ENCODE data around the gene GRK1. TPM values are rescaled to one million over a fixed set of nuclear protein-coding genes. Genes with fewer than 3 reads are reported as not detected.
"Not testable (repeated sequence)": the region's sequence is repeated elsewhere in the genome, so short reads cannot be mapped to it uniquely, and the experiment has no call there.

Gene GRK1
- total RNA-seq, 2 experiments from 2014 or later, result not detected

DNA sequence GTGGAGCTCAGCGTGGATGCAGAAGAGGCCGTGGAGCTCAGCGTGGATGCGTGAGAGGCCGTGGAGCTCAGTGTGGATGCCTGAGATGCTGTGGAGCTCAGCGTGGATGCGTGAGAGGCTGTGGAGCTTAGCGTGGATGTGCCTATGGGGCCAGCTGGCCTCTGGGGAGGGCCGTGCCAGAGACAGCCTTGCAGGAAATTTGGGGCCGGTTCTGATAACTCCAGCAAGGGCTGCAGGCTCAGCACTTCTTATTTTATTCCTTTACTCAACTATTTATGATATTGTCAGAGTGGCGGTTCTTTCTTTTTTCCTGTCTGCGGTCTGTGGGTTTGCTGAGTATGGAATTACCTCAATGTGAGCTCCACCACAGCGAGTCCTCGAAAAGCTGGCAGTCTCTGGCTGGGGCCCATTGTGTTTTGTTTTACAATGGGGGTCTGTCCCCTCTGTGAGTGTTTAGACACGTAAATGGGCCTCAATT lies 74.2 kb downstream of the GRK1 start:
- Mint-ChIP-seq H3K4me3 (no peak overlapping the region), H3K4me1 (ENCODE audit: low read depth) (peaks cover 24% of the 10 kb centered on the region), H3K36me3 (no peaks in the 10 kb centered on the region), H3K9me3 (no peaks in the 10 kb centered on the region), H3K27me3 (peaks cover 17% of the 10 kb centered on the region), H3K27ac (no peak overlapping the region)
- peak; percentile 40 for DNase-seq
- intact Hi-C loops (cut with micrococcal nuclease), result no loop called here
- ChIA-PET POLR2A (interaction anchor here (0.6 kb wide), 1 partner anchor 329 kb away, joined by 3 read pairs; no protein-coding TSS in a partner anchor), CTCF (interaction anchor here (0.6 to 1.9 kb wide), 7 partner anchors 12 to 601 kb away, joined by 3 to 5 read pairs (median 3); partner anchors contain the start of gene TMEM255B)

GRCh38 chr13:113742000-113742441 lies 75.0 kb downstream of the GRK1 start:
- Mint-ChIP-seq H3K4me1 (ENCODE audit: low read depth) (peaks cover 24% of the 10 kb centered on the region), H3K27ac (no peak overlapping the region), H3K4me3 (no peak overlapping the region), H3K27me3 (peaks cover 17% of the 10 kb centered on the region), H3K9me3 (no peaks in the 10 kb centered on the region), H3K36me3 (no peaks in the 10 kb centered on the region)
- ChIA-PET CTCF (interaction anchor here (0.6 to 1.9 kb wide), 5 partner anchors 13 to 494 kb away, joined by 3 to 5 read pairs (median 4); partner anchors contain the start of gene TMEM255B), POLR2A (no interaction called here)
- peak; percentile 42 for DNase-seq
- intact Hi-C loops (cut with micrococcal nuclease), result no loop called here

- POLR2A ChIA-PET, result no interaction called here
Measured at GRCh38 chr13:113742445-113743120, 75.6 kb downstream of the GRK1 start.

DNA sequence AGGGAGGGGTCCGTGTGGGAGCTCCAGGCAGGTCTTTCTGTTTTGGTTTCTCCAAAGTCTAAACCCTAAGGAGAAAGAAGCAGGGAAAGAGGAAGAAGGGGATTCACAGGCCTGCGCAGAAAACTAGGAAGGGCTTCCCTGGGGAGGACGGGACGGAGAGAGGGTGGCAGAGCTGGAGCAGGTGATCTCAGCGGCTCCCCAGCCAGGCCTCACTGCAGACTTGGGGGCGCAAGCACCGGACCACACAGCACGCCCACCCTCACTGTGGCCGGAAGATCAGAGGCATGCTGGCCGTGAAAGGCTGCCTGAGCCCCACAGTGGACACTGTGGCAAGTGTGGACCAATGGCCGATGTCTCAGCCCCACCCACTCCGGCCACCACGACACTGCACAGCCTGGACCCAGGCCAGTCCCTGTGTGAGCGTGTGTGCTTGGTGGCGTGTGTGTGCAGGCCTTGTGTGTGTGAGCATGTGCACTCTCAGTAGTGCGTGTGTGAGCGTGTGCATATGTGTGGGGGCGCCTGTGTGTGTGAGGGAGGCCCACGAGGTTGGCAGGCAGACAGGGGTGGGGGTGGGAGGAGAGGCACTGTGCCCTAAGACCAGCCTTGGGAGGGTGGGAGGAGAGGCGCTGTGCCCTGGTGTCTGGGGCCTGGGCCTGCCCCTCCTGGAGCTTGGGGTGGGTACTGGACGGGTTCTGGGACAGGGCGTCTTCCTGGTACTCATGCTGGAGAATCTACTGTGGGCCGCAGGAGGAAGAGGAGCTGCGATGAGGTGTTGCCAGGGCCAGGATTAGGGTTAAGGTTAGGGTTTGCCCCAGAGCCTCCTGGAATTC lies 76.6 kb downstream of the GRK1 start:
- ChIA-PET POLR2A (no interaction called here), CTCF (no interaction called here)
- no peak overlapping the region for H3K27ac Mint-ChIP-seq
- H3K4me1 Mint-ChIP-seq (ENCODE audit: low read depth), result peaks cover 24% of the 10 kb centered on the region
- H3K27me3 Mint-ChIP-seq, result peaks cover 17% of the 10 kb centered on the region
- no peaks in the 10 kb centered on the region for H3K9me3 Mint-ChIP-seq
- intact Hi-C loops (cut with micrococcal nuclease), result no loop called here
- no peaks in the 10 kb centered on the region for H3K36me3 Mint-ChIP-seq
- no peak for DNase-seq
- no peak overlapping the region for H3K4me3 Mint-ChIP-seq

More at GRCh38 chr13:113742445-113743120, 75.6 kb downstream of the GRK1 start:
- no peaks in the 10 kb centered on the region for H3K9me3 Mint-ChIP-seq
- intact Hi-C loops (cut with micrococcal nuclease), result no loop called here
- H3K27ac Mint-ChIP-seq, result no peak overlapping the region
- H3K4me1 Mint-ChIP-seq (ENCODE audit: low read depth), result peaks cover 24% of the 10 kb centered on the region
- peaks cover 17% of the 10 kb centered on the region for H3K27me3 Mint-ChIP-seq
- no peak overlapping the region for H3K4me3 Mint-ChIP-seq
- CTCF ChIA-PET, result interaction anchor here (1.1 to 1.3 kb wide), 2 partner anchors 13 to 493 kb away, joined by 3 to 4 read pairs; no protein-coding TSS in a partner anchor
- DNase-seq, result no peak
- H3K36me3 Mint-ChIP-seq, result no peaks in the 10 kb centered on the region

- H3K27ac Mint-ChIP-seq, result no peak overlapping the region
- no peak for DNase-seq
- H3K27me3 Mint-ChIP-seq, result peaks cover 17% of the 10 kb centered on the region
- H3K4me1 Mint-ChIP-seq (ENCODE audit: low read depth), result peaks cover 24% of the 10 kb centered on the region
- H3K4me3 Mint-ChIP-seq, result no peak overlapping the region
- no peaks in the 10 kb centered on the region for H3K9me3 Mint-ChIP-seq
- no peaks in the 10 kb centered on the region for H3K36me3 Mint-ChIP-seq
- intact Hi-C loops (cut with micrococcal nuclease), result no loop called here
- ChIA-PET POLR2A (no interaction called here), CTCF (no interaction called here)
Measured at GRCh38 chr13:113744197-113745000, 77.4 kb downstream of the GRK1 start.

- H3K27me3 Mint-ChIP-seq, result peaks cover 17% of the 10 kb centered on the region
- H3K9me3 Mint-ChIP-seq, result no peaks in the 10 kb centered on the region
- ChIA-PET POLR2A (no interaction called here), CTCF (no interaction called here)
- intact Hi-C loops (cut with micrococcal nuclease), result no loop called here
- H3K36me3 Mint-ChIP-seq, result no peaks in the 10 kb centered on the region
- H3K4me3 Mint-ChIP-seq, result no peak overlapping the region
- H3K4me1 Mint-ChIP-seq (ENCODE audit: low read depth), result peaks cover 24% of the 10 kb centered on the region
- no peak overlapping the region for H3K27ac Mint-ChIP-seq
- DNase-seq, result no peak
Measured at GRCh38 chr13:113745059-113745458, 78.0 kb downstream of the GRK1 start.

GRCh38 chr13:113745500-113746142 lies 78.6 kb downstream of the GRK1 start:
- Mint-ChIP-seq H3K27me3 (peaks cover 15% of the 10 kb centered on the region), H3K4me1 (ENCODE audit: low read depth) (peaks cover 22% of the 10 kb centered on the region)
- DNase-seq; H3K9me3 Mint-ChIP-seq; H3K27ac Mint-ChIP-seq; intact Hi-C loops (cut with micrococcal nuclease); H3K4me3 Mint-ChIP-seq; POLR2A ChIA-PET; CTCF ChIA-PET; H3K36me3 Mint-ChIP-seq: not testable (repeated sequence)

- ChIA-PET POLR2A (no interaction called here), CTCF (no interaction called here)
- DNase-seq, result no peak
- Mint-ChIP-seq H3K36me3 (no peaks in the 10 kb centered on the region), H3K4me3 (no peak overlapping the region), H3K27me3 (peaks cover 10% of the 10 kb centered on the region), H3K4me1 (ENCODE audit: low read depth) (peaks cover 17% of the 10 kb centered on the region), H3K9me3 (peaks cover 8% of the 10 kb centered on the region), H3K27ac (no peak overlapping the region)
- intact Hi-C loops (cut with micrococcal nuclease), result no loop called here
Measured at GRCh38 chr13:113746143-113746525, 79.1 kb downstream of the GRK1 start.

DNA sequence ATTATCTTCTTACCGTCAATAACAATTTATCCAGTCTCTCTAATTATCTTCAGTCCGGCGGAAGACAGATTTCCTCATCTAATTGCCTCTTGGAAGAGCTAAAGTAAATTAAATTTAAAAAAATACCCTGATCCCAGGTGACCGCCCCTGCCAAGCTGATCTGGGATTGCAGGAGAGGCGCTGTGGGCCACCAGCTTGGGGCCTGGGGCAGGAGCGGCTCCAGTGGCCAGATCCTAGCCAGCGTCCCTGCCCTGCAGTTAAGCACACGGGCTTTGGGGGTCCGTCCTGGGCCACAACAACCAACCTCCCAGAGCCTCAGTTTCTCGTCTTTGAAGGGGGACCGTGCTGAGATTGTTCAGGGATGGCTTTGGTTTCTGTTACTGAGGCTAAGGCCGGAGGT lies 79.7 kb downstream of the GRK1 start:
- DNase-seq, result no peak
- intact Hi-C loops (cut with micrococcal nuclease), result no loop called here
- Mint-ChIP-seq H3K9me3 (peaks cover 9% of the 10 kb centered on the region), H3K27ac (no peak overlapping the region), H3K4me3 (no peak overlapping the region), H3K36me3 (no peaks in the 10 kb centered on the region), H3K4me1 (ENCODE audit: low read depth) (peaks cover 11% of the 10 kb centered on the region), H3K27me3 (peaks cover 7% of the 10 kb centered on the region)
- ChIA-PET CTCF (no interaction called here), POLR2A (no interaction called here)

DNA sequence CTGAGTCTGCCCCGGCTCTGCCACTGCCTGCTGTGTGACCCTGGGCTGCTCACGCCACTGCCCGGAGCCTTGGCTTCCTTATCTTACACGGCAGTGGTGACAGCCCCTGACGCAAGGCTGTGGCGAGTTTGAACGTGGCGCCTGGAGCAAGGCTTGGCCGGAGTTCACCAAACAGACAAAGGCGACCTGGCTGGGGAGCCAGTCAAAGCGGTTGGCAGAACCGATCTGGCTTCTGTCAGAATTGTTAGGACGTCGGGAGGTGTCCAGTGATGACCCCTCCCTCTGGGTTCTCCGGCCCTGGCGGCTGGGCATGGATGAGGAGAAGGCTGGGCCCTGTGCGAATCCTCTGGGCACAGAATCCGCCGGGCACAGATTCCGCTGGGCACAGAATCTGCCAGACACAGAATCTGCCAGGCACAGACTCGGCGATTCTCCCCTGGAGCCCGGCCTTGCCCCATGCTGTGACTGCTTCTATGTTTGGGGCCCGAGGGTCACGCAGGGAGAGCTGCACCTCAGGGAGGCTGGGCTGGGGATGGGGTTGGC lies 80.3 kb downstream of the GRK1 start:
- Mint-ChIP-seq H3K27me3 (peaks cover 7% of the 10 kb centered on the region), H3K27ac (no peak overlapping the region), H3K4me3 (no peak overlapping the region), H3K9me3 (peaks cover 9% of the 10 kb centered on the region), H3K4me1 (ENCODE audit: low read depth) (peaks cover 4% of the 10 kb centered on the region), H3K36me3 (no peaks in the 10 kb centered on the region)
- POLR2A ChIA-PET, result no interaction called here
- CTCF ChIA-PET, result no interaction called here
- no peak for DNase-seq
- intact Hi-C loops (cut with micrococcal nuclease), result no loop called here

GRCh38 chr13:113748101-113748861 lies 81.3 kb downstream of the GRK1 start:
- intact Hi-C loops (cut with micrococcal nuclease), result no loop called here
- CTCF ChIA-PET, result no interaction called here
- H3K9me3 Mint-ChIP-seq, result peaks cover 9% of the 10 kb centered on the region
- no peaks in the 10 kb centered on the region for H3K36me3 Mint-ChIP-seq
- no peak overlapping the region for H3K4me3 Mint-ChIP-seq
- no peak for DNase-seq
- no peak overlapping the region for H3K27ac Mint-ChIP-seq
- POLR2A ChIA-PET, result no interaction called here
- H3K4me1 Mint-ChIP-seq (ENCODE audit: low read depth), result no peaks in the 10 kb centered on the region
- peaks cover 4% of the 10 kb centered on the region for H3K27me3 Mint-ChIP-seq

All from activated CD4-positive, alpha-beta memory T cell treated with anti-CD3 and anti-CD28 coated beads for 36 hours (primary cell).